Activated CD4-positive, alpha-beta memory T cell treated with anti-CD3 and anti-CD28 coated beads for 36 hours (primary cell): ENCODE data around the gene SCAF8. TPM values are rescaled to one million over a fixed set of nuclear protein-coding genes. Genes with fewer than 3 reads are reported as not detected.

Experiments used
- CTCF ChIA-PET: fragments of 350-600 bp; sonication (Branson Sonifier 250); formaldehyde crosslinking; loops from one replicate; lab custom pipeline; 2021; ENCODE audit warnings: antibody characterized with exemption, inconsistent platforms; lab: Charles Lee
- POLR2A ChIA-PET: fragments of 350-600 bp; sonication (Branson Sonifier 250); formaldehyde crosslinking; loops from one replicate; lab custom pipeline; 2021; ENCODE audit warnings: antibody characterized with exemption; lab: Charles Lee
- DNase-seq: peaks from one replicate; pipeline ENCODE4 v3.0.0-alpha.2; 2020
- H3K27ac Mint-ChIP-seq: one replicate; pipeline ENCODE4 v1.8.0; 2021; ENCODE audit warnings: mixed read lengths
- H3K27me3 Mint-ChIP-seq: one replicate; pipeline ENCODE4 v1.8.0; 2021; ENCODE audit warnings: mixed read lengths
- H3K36me3 Mint-ChIP-seq: one replicate; pipeline ENCODE4 v1.8.0; 2021; ENCODE audit warnings: mixed read lengths
- H3K4me1 Mint-ChIP-seq: one replicate; pipeline ENCODE4 v1.8.0; 2021; ENCODE audit warnings: low read depth, mixed read lengths
- H3K4me3 Mint-ChIP-seq: one replicate; pipeline ENCODE4 v1.8.0; 2021; ENCODE audit warnings: mild to moderate bottlenecking, mixed read lengths
- H3K9me3 Mint-ChIP-seq: one replicate; pipeline ENCODE4 v1.8.0; 2021; ENCODE audit warnings: mixed read lengths
- intact Hi-C: fragments of 100-400 bp; cut with micrococcal nuclease; formaldehyde crosslinking; loops from one replicate; pipeline ENCODE4 v1.15.1; 2023
- microRNA-seq: library from miRNA; unstranded; fragments of <30 nt; microRNA quantifications from one replicate; pipeline ENCODE4 v1.2.0, GENCODE V29; 2022; ENCODE audit warnings: borderline number of aligned reads, borderline microRNAs expressed, borderline replicate concordance
- total RNA-seq, 2 experiments: library from RNA; stranded (reverse); gene quantifications; one replicate each; pipeline ENCODE4 v1.2.3, GENCODE V29; 2021

SCAF8 gene
- total RNA-seq, 2 experiments from 2014 or later, result 30.1 to 31.7 TPM

DNA sequence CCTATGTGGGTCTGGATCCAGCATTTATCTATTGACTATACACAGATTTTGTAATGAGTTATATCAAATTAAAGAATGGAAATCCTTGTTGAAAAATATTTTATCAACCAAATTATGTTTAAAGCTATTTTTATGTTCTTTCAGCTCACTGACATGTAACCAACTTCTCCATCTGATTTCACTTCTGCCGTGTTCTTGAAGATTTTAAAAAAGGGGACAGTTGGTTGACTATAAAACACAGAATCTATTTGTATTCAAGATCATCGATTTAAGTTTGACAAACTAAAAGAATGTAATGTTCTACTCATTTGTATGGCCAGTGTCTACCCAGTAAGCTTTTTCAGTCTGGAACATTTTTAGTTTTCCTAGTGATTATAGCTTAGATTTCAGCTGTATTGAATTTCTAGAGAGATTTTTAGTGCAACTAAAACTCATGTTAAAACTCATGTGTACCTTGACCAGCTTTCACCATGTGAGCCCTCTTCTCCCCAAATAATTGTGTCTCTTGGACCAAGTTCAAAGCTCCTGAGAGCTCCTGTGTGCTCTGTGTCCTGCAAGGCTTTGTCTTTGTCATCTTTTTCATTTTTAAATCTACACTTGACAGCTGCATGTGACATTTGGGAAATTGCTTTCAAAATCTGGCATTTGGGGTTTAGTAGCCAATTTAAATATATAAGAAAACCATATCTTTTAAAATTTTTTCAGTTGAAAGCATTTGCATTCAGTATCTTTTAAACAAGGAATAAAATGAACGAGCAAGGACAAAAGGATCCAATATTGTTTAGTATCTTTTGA, 143.5 kb downstream of the SCAF8 start:
- H3K9me3 Mint-ChIP-seq, result no peaks in the 10 kb centered on the region
- H3K4me1 Mint-ChIP-seq, result peaks cover 6% of the 10 kb centered on the region
- intact Hi-C loops, result no loop called here
- H3K27ac Mint-ChIP-seq, result no peak overlapping the region
- no peak for DNase-seq
- H3K4me3 Mint-ChIP-seq, result no peak overlapping the region
- no peaks in the 10 kb centered on the region for H3K27me3 Mint-ChIP-seq
- ChIA-PET CTCF (interaction anchor here (0.6 to 1.8 kb wide), 2 partner anchors 9 to 51 kb away, joined by 3 to 5 read pairs; no protein-coding TSS in a partner anchor), POLR2A (interaction anchor here (0.6 kb wide), 1 partner anchor 23 kb away, joined by 3 read pairs; no protein-coding TSS in a partner anchor)
- no peaks in the 10 kb centered on the region for H3K36me3 Mint-ChIP-seq

DNA sequence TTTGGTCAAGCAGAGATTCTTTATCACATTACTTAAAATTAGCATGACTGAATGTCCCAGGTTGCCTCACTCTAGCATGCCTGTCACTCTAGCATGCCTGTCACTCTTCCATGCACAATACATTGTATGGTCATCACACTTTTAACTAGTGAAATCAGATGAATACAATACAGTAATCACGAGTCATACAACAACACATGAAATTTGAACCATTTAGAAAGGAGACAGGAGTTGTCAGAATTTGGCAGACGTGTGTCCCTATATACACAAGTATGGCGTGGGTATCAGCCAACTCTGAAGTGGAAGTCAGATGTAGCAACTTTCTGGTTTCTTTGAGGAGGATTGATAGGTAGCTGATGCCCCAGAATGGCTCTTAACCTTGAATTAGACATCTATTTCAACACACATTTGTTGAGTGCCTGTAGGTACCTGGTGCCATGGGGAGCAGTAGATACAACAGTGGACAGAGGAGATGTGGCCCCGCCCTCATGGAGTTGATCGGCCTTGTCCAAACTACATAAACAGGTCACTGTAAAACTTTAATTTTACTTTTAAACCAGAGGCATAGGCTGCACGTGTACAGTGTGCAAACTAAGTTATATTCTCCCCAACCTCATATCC, 145.8 kb downstream of the SCAF8 start:
- no peak overlapping the region for H3K27ac Mint-ChIP-seq
- DNase-seq, result no peak

GRCh38 chr6:154882107-154882506, 148.9 kb downstream of the SCAF8 start:
- ChIA-PET CTCF (no interaction called here), POLR2A (no interaction called here)
- intact Hi-C loops, result no loop called here
- Mint-ChIP-seq H3K27me3 (no peaks in the 10 kb centered on the region), H3K27ac (no peak overlapping the region), H3K36me3 (peaks cover 5% of the 10 kb centered on the region), H3K4me1 (peaks cover 6% of the 10 kb centered on the region), H3K4me3 (no peak overlapping the region), H3K9me3 (no peaks in the 10 kb centered on the region)
- DNase-seq, result no peak

More for the DNA sequence above, 145.8 kb downstream of the SCAF8 start:
- Mint-ChIP-seq H3K36me3 (peaks cover 5% of the 10 kb centered on the region), H3K27me3 (no peaks in the 10 kb centered on the region), H3K4me1 (peaks cover 6% of the 10 kb centered on the region), H3K4me3 (no peak overlapping the region), H3K9me3 (no peaks in the 10 kb centered on the region)
- intact Hi-C loops, result no loop called here
- POLR2A ChIA-PET, result no interaction called here
- CTCF ChIA-PET, result no interaction called here

Small RNAs within 50 kb of the gene (microRNA-seq; reads per million reads assigned to microRNA genes)
- not detected for gene MIR1273C

Other genes with a start within 250 kb of the SCAF8 start
- gene CNKSR3, start 222.7 kb upstream of the SCAF8 start, total RNA-seq, result under 1 TPM; 0.12 TPM